Kidney (tissue), 14 donors: ENCODE data around the gene KRT38. TPM values are rescaled to one million over a fixed set of nuclear protein-coding genes. Genes with fewer than 3 reads are reported as not detected.

Experiments
- DNase-seq, 5 donors: peaks; one replicate each; pipeline ENCODE4 v3.0.0-alpha.2; 2013 to 2020
- FAIRE-seq: peaks from 2 replicates; lab custom pipeline; 2012; peaks lifted over from hg19 to GRCh38; lab: Jason Lieb, UNC
- H3K27ac ChIP-seq, 2 donors: one replicate each; pipeline ENCODE4 v1.7.0; 2013; ENCODE audit warnings: low read depth in 2 of 2, low read length in 2 of 2, inconsistent platforms in 1 of 2
- H3K27me3 ChIP-seq: one replicate; pipeline ENCODE4 v1.7.1; 2013; ENCODE audit warnings: low read length, inconsistent platforms; ENCODE audit not compliant: control insufficient read depth, insufficient read depth
- H3K36me3 ChIP-seq, 3 donors: one replicate each; pipeline versions ENCODE4 v1.7.0 to v1.7.1; 2013; ENCODE audit warnings: low read length in 3 of 3, control low read depth in 1 of 3, inconsistent platforms in 1 of 3; ENCODE audit not compliant: insufficient read depth in 3 of 3, control insufficient read depth in 2 of 3
- H3K4me1 ChIP-seq, 3 donors: one replicate each; pipeline versions ENCODE4 v1.7.0 to v1.7.1; 2013; ENCODE audit warnings: low read length in 3 of 3, inconsistent platforms in 1 of 3, low read depth in 1 of 3; ENCODE audit not compliant: control insufficient read depth in 2 of 3, insufficient read depth in 2 of 3
- H3K4me3 ChIP-seq, 3 donors: one replicate each; pipeline versions ENCODE4 v1.7.0 to v1.8.1; 2013; ENCODE audit warnings: low read length in 3 of 3, control low read depth in 1 of 3, inconsistent platforms in 1 of 3
- H3K9ac ChIP-seq, 3 donors: one replicate each; pipeline versions ENCODE4 v1.7.0 to v1.7.1; 2013; ENCODE audit warnings: low read length in 3 of 3, control low read depth in 1 of 3, inconsistent platforms in 1 of 3
- H3K9me3 ChIP-seq, 3 donors: one replicate each; pipeline versions ENCODE4 v1.7.0 to v1.7.1; 2013; ENCODE audit warnings: low read length in 3 of 3, control low read depth in 1 of 3, inconsistent platforms in 1 of 3; ENCODE audit not compliant: control insufficient read depth in 2 of 3, insufficient read depth in 1 of 3
- CTCF ChIP-seq: IDR thresholded peaks from 3 replicates; pipeline ENCODE4 v1.5.1; 2012; ENCODE audit warnings: mild to moderate bottlenecking, moderate library complexity, borderline replicate concordance; ENCODE audit not compliant: insufficient read depth; ENCODE audit errors: extremely low read depth
- intact Hi-C: fragments of 100-400 bp; cut with DNase I; formaldehyde crosslinking; loops from one replicate; pipeline ENCODE4 v1.11.1; 2022
- polyA plus RNA-seq: library from polyadenylated mRNA; stranded (reverse); fragments of 350-450 nt; fragmentation: Illumina TruSeq; extraction: RNeasy Lipid Tissue Mini Kit (QIAGEN cat#74804); gene quantifications from one replicate; pipeline ENCODE4 v1.2.3, GENCODE V29; 2014; ENCODE audit warnings: low read depth, low replicate concordance; ENCODE audit not compliant: insufficient read depth
- total RNA-seq: library from RNA; stranded (reverse); fragmentation: NEBNext Ultra II Directional; extraction: Animal tissue kit (Norgen Biotek cat#: 25700); gene quantifications from one replicate; pipeline ENCODE4 v1.2.1, GENCODE V29; 2021
- donor health status: control.
- donor health status: control.
- donor health status: control.
- donor health status: control.
- donor health status: control.
- donor health status: DM: yes; HTN: yes; CAD: no.
- donor health status: Normal renal cell carcinoma (clear cell type).

Gene KRT38
- total and polyA plus RNA-seq, 2 donors from 2014 or later = not detected

GRCh38 chr17:41406205-41406604 is 34.6 kb downstream of the KRT38 start:
- no peaks in the 10 kb centered on the region for H3K27me3 ChIP-seq
- no peak overlapping the region for H3K9ac ChIP-seq
- H3K4me1 ChIP-seq = peaks cover 0 to 3% (median 0%) of the 10 kb centered on the region in 3 donors
- H3K36me3 ChIP-seq = no peaks in the 10 kb centered on the region
- H3K4me3 ChIP-seq = no peak overlapping the region
- peak in 2 of 5 donors; percentile 16 to 32 for DNase-seq
- peak; percentile 42 for TF ChIP-seq CTCF
- H3K9me3 ChIP-seq = no peaks in the 10 kb centered on the region
- intact Hi-C loops = no loop called here
- FAIRE-seq = no peak
- H3K27ac ChIP-seq = no peak overlapping the region

GRCh38 chr17:41404024-41404671 is 36.6 kb downstream of the KRT38 start:
- H3K9me3 ChIP-seq = no peaks in the 10 kb centered on the region
- no peak overlapping the region for H3K4me3 ChIP-seq
- H3K27me3 ChIP-seq = no peaks in the 10 kb centered on the region
- H3K36me3 ChIP-seq = no peaks in the 10 kb centered on the region
- FAIRE-seq = no peak
- intact Hi-C loops = no loop called here
- no peak overlapping the region for H3K9ac ChIP-seq
- no peak for DNase-seq
- H3K4me1 ChIP-seq = peaks cover 0 to 3% (median 0%) of the 10 kb centered on the region in 3 donors
- TF ChIP-seq CTCF = no peak
- no peak overlapping the region for H3K27ac ChIP-seq

GRCh38 chr17:41403404-41404023 is 37.3 kb downstream of the KRT38 start:
- intact Hi-C loops = no loop called here
- Histone ChIP-seq H3K4me1 (peaks cover 0 to 3% (median 0%) of the 10 kb centered on the region in 3 donors), H3K27ac (no peak overlapping the region), H3K36me3 (no peaks in the 10 kb centered on the region), H3K4me3 (no peak overlapping the region), H3K27me3 (no peaks in the 10 kb centered on the region), H3K9ac (no peak overlapping the region), H3K9me3 (no peaks in the 10 kb centered on the region)
- DNase-seq = no peak
- FAIRE-seq = no peak
- no peak for TF ChIP-seq CTCF
